GM12801 (cell line): ENCODE results near the gene AKR7A2.

ENCODE experiments used
- CTCF ChIP-seq: IDR thresholded peaks from one replicate; pipeline ENCODE4 v1.5.1; 2011; ENCODE audit warnings: control low read depth; ENCODE audit not compliant: insufficient read length; ENCODE audit errors: extremely low read depth

The AKR7A2 gene

GRCh38 chr1:19255288-19255687 is 56.7 kb downstream of the AKR7A2 start:
- TF ChIP-seq CTCF = no peak

GRCh38 chr1:19254416-19254815 is 57.5 kb downstream of the AKR7A2 start:
- no peak for TF ChIP-seq CTCF
